AG10803 (cell line): ENCODE measurements around the gene ARSD.
"Not testable (repeated sequence)": the region's sequence is repeated elsewhere in the genome, so short reads cannot be mapped to it uniquely, and the experiment has no call there.

Experiments
- DNase-seq: peaks from one replicate; pipeline ENCODE4 v3.0.0; 2010; ENCODE audit warnings: low read depth
- H3K4me3 ChIP-seq: 2 replicates; pipeline ENCODE4 v1.5.1; 2011; ENCODE audit warnings: mild to moderate bottlenecking, low read length, control low read depth
- CTCF ChIP-seq: conservative IDR thresholded peaks from 2 replicates; pipeline ENCODE4 v1.5.1; 2011; ENCODE audit warnings: mild to moderate bottlenecking, low read length, control low read depth, inconsistent platforms

Gene ARSD

GRCh38 chrX:2897311-2897689 lies 31.8 kb downstream of the ARSD start:
- TF ChIP-seq CTCF: no peak
- DNase-seq: no peak
- H3K4me3 ChIP-seq: no peak overlapping the region

GRCh38 chrX:2894885-2895292 lies 34.2 kb downstream of the ARSD start:
- H3K4me3 ChIP-seq: no peak overlapping the region
- DNase-seq: peak; percentile 5
- no peak for TF ChIP-seq CTCF

GRCh38 chrX:2892816-2893215 lies 36.3 kb downstream of the ARSD start:
- H3K4me3 ChIP-seq: no peak overlapping the region
- TF ChIP-seq CTCF: no peak
- DNase-seq: no peak

GRCh38 chrX:2890536-2891460 lies 38.3 kb downstream of the ARSD start:
- not testable (repeated sequence) for DNase-seq, H3K4me3 ChIP-seq

GRCh38 chrX:2889706-2890490 lies 39.2 kb downstream of the ARSD start:
- peak; percentile 34 for TF ChIP-seq CTCF
- H3K4me3 ChIP-seq: peak overlapping the region; percentile 56
- DNase-seq: not testable (repeated sequence)

- DNase-seq: no peak
- no peak for TF ChIP-seq CTCF
- peak overlapping the region; percentile 56 for H3K4me3 ChIP-seq
Measured at GRCh38 chrX:2889045-2889605, 40.0 kb downstream of the ARSD start.

GRCh38 chrX:2888309-2888708 lies 40.8 kb downstream of the ARSD start:
- no peak for DNase-seq
- no peak for TF ChIP-seq CTCF
- H3K4me3 ChIP-seq: no peak overlapping the region
